Keratinocyte (primary cell): Measurements from ENCODE around the gene SPIN1. TPM values are rescaled to one million over a fixed set of nuclear protein-coding genes. Genes with fewer than 3 reads are reported as not detected.

ENCODE experiments used
- DNase-seq: peaks from one replicate; pipeline ENCODE4 v3.0.0-alpha.2; 2011; ENCODE audit warnings: low read depth, missing footprints, low spot score
- FAIRE-seq: peaks from 2 replicates; lab custom pipeline; 2011; peaks lifted over from hg19 to GRCh38; lab: Jason Lieb, UNC
- H2AFZ ChIP-seq: 2 replicates; pipeline ENCODE4 v1.6.0; 2012; ENCODE audit warnings: low read length, control low read depth, inconsistent platforms; ENCODE audit not compliant: control insufficient read depth
- H3K27ac ChIP-seq: 2 replicates; pipeline ENCODE4 v1.5.1; 2011; ENCODE audit warnings: low read length; ENCODE audit not compliant: control insufficient read depth, insufficient read depth
- H3K27me3 ChIP-seq: 3 replicates; pipeline ENCODE4 v1.6.0; 2011; ENCODE audit warnings: low read length; ENCODE audit not compliant: control insufficient read depth, insufficient read depth; ENCODE audit errors: extremely low read depth
- H3K36me3 ChIP-seq, 2 experiments: 2 replicates in 1 of 2; 3 replicates in 1 of 2; pipeline ENCODE4 v1.5.1; 2011; ENCODE audit warnings: low read length in 2 of 2, mild to moderate bottlenecking in 1 of 2; ENCODE audit not compliant: control insufficient read depth in 2 of 2, insufficient read depth in 2 of 2; ENCODE audit errors: extremely low read depth in 1 of 2
- H3K4me1 ChIP-seq: 3 replicates; pipeline ENCODE4 v1.5.1; 2011; ENCODE audit warnings: low read length; ENCODE audit not compliant: control insufficient read depth, insufficient read depth; ENCODE audit errors: extremely low read depth
- H3K4me2 ChIP-seq: 3 replicates; pipeline ENCODE4 v1.6.0; 2011; ENCODE audit warnings: low read depth, low read length; ENCODE audit not compliant: control insufficient read depth, insufficient read depth; ENCODE audit errors: extremely low read depth
- H3K4me3 ChIP-seq, 3 experiments: fragments of 200-600 bp in 1 of 3; sonication (generic) in 1 of 3; 2 replicates in 2 of 3; 3 replicates in 1 of 3; pipeline ENCODE4 v1.5.1; 2011 to 2016; ENCODE audit warnings: low read length in 3 of 3, mild to moderate bottlenecking in 3 of 3, control low read depth in 2 of 3, inconsistent platforms in 1 of 3, low read depth in 1 of 3, mixed read lengths in 1 of 3, mixed run types in 1 of 3, moderate library complexity in 1 of 3; ENCODE audit not compliant: control insufficient read depth in 2 of 3, insufficient read depth in 2 of 3; ENCODE audit errors: extremely low read depth in 1 of 3
- H3K79me2 ChIP-seq: 2 replicates; pipeline ENCODE4 v1.6.0; 2012; ENCODE audit warnings: low read length; ENCODE audit not compliant: control insufficient read depth, insufficient read depth
- H3K9ac ChIP-seq: 3 replicates; pipeline ENCODE4 v1.6.0; 2011; ENCODE audit warnings: low read length; ENCODE audit not compliant: control insufficient read depth, insufficient read depth; ENCODE audit errors: extremely low read depth
- H3K9me1 ChIP-seq: 3 replicates; pipeline ENCODE4 v1.6.0; 2011; ENCODE audit warnings: low read length; ENCODE audit not compliant: control insufficient read depth, insufficient read depth; ENCODE audit errors: extremely low read depth
- H3K9me3 ChIP-seq: 2 replicates; pipeline ENCODE4 v1.5.1; 2012; ENCODE audit warnings: low read depth, low read length; ENCODE audit not compliant: control insufficient read depth
- H4K20me1 ChIP-seq: 3 replicates; pipeline ENCODE4 v1.6.0; 2011; ENCODE audit warnings: low read length; ENCODE audit not compliant: control insufficient read depth, insufficient read depth; ENCODE audit errors: extremely low read depth
- CTCF ChIP-seq, 3 experiments: IDR thresholded peaks in 1 of 3; conservative IDR thresholded peaks in 1 of 3; optimal IDR thresholded peaks in 1 of 3; 2 replicates in 2 of 3; 3 replicates in 1 of 3; pipeline versions ENCODE3 to v1.5.1; 2011; ENCODE audit warnings: low read length in 3 of 3, mild to moderate bottlenecking in 3 of 3, moderate library complexity in 2 of 3, control low read depth in 1 of 3, inconsistent platforms in 1 of 3; ENCODE audit not compliant: insufficient read depth in 2 of 3; ENCODE audit errors: extremely low read depth in 1 of 3
- EZH2 ChIP-seq: IDR thresholded peaks from one replicate; pipeline ENCODE4 v1.6.1; 2012; ENCODE audit warnings: inconsistent platforms, mild to moderate bottlenecking, low read length, moderate library complexity
- dilution Hi-C: fragments of 300-500 bp; cut with MboI; formaldehyde crosslinking; loops from one replicate; pipeline ENCODE4 v1.7.0; 2020; ENCODE audit warnings: low sequenced_read_pairs; ENCODE audit not compliant: extremely low pct_ligation_motif_present
- polyA plus RNA-seq, 5 experiments: library from polyadenylated mRNA; depleted of rRNA in 3 of 5; stranded (reverse) in 3 of 5; stranded (forward) in 1 of 5; unstranded in 1 of 5; fragments of >200 nt; gene quantifications; 1 replicate in 1 of 5; 2 replicates in 3 of 5; 3 replicates in 1 of 5; pipeline versions ENCODE4 v1.2.1 to v1.2.3, GENCODE V29; 2011 to 2012; ENCODE audit warnings: missing spikeins in 2 of 5, low read depth in 1 of 5, low replicate concordance in 1 of 5

Gene SPIN1
- polyA plus RNA-seq, 1 donor (not counting 4 experiments of a cell fraction or from before 2014, with no cell fraction given), result 68.8 TPM

- Histone ChIP-seq H3K27ac (no peak overlapping the region), H3K4me3 (no peak overlapping the region), H3K4me1 (peaks cover 37% of the 10 kb centered on the region), H3K27me3 (no peaks in the 10 kb centered on the region), H2AFZ (no peak overlapping the region), H4K20me1 (no peaks in the 10 kb centered on the region), H3K9me1 (no peaks in the 10 kb centered on the region), H3K36me3 (no peaks in the 10 kb centered on the region), H3K9me3 (no peaks in the 10 kb centered on the region), H3K9ac (no peak overlapping the region), H3K79me2 (peaks cover 22% of the 10 kb centered on the region), H3K4me2 (no peak overlapping the region)
- TF ChIP-seq CTCF (optimal IDR thresholded peaks at IDR 0.05 in 1 of 3, IDR thresholded peaks at IDR 0.05 in 1 of 3, conservative IDR thresholded peaks at IDR 0.05 in 1 of 3; ENCODE audit: extremely low read depth in 1 of 3, insufficient read depth in 2 of 3, low read length in 3 of 3) (no peak), EZH2 (no peak)
- FAIRE-seq (peak; percentile 81), DNase-seq (peak; percentile 65)
- dilution Hi-C loops, result no loop called here
Observed at GRCh38 chr9:88462191-88462590, 73.9 kb downstream of the SPIN1 start.

- Histone ChIP-seq H3K79me2 (peaks cover 33% of the 10 kb centered on the region), H3K27me3 (no peaks in the 10 kb centered on the region), H2AFZ (no peak overlapping the region), H3K4me2 (peak overlapping the region; percentile 48), H3K4me3 (peak overlapping the region in 1 of 3 experiments; percentile 27), H3K36me3 (no peaks in the 10 kb centered on the region), H3K9ac (no peak overlapping the region), H3K27ac (peak overlapping the region; percentile 13), H3K9me1 (no peaks in the 10 kb centered on the region), H3K4me1 (peaks cover 37% of the 10 kb centered on the region), H4K20me1 (no peaks in the 10 kb centered on the region), H3K9me3 (no peaks in the 10 kb centered on the region)
- dilution Hi-C loops, result no loop called here
- FAIRE-seq, result peak; percentile 71
- TF ChIP-seq EZH2 (no peak), CTCF (optimal IDR thresholded peaks at IDR 0.05 in 1 of 3, IDR thresholded peaks at IDR 0.05 in 1 of 3, conservative IDR thresholded peaks at IDR 0.05 in 1 of 3; ENCODE audit: extremely low read depth in 1 of 3, insufficient read depth in 2 of 3, low read length in 3 of 3) (no peak)
- no peak for DNase-seq
Observed at GRCh38 chr9:88464851-88465250, 76.6 kb downstream of the SPIN1 start.
